ENCODE measurements around the gene GH1.

DNA sequence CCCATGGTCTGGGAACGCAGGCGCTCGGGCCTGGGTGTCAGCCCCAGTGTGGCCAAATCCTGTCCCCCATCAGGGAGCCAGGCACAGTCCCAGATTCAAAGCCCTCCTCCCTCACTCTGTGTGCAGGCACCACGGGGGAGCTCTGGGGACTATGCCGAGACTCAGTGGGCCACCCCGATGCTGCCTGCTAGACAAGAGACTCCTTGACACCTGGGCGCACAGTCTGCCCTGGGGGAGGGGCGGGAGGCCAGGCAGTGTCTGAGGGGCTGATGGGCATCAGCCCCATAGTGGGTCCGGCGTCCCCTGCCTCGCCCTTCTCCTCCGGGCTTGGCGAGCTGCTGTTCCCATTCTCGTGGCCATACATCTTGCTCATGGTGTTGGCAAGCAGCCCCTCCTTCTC is 21.9 kb upstream of the GH1 start:
- TF ChIP-seq, protein P1, sequence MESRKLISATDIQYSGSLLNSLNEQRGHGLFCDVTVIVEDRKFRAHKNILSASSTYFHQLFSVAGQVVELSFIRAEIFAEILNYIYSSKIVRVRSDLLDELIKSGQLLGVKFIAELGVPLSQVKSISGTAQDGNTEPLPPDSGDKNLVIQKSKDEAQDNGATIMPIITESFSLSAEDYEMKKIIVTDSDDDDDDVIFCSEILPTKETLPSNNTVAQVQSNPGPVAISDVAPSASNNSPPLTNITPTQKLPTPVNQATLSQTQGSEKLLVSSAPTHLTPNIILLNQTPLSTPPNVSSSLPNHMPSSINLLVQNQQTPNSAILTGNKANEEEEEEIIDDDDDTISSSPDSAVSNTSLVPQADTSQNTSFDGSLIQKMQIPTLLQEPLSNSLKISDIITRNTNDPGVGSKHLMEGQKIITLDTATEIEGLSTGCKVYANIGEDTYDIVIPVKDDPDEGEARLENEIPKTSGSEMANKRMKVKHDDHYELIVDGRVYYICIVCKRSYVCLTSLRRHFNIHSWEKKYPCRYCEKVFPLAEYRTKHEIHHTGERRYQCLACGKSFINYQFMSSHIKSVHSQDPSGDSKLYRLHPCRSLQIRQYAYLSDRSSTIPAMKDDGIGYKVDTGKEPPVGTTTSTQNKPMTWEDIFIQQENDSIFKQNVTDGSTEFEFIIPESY (IDR thresholded peaks at IDR 0.05), result no peak
- TF ChIP-seq, protein P2, sequence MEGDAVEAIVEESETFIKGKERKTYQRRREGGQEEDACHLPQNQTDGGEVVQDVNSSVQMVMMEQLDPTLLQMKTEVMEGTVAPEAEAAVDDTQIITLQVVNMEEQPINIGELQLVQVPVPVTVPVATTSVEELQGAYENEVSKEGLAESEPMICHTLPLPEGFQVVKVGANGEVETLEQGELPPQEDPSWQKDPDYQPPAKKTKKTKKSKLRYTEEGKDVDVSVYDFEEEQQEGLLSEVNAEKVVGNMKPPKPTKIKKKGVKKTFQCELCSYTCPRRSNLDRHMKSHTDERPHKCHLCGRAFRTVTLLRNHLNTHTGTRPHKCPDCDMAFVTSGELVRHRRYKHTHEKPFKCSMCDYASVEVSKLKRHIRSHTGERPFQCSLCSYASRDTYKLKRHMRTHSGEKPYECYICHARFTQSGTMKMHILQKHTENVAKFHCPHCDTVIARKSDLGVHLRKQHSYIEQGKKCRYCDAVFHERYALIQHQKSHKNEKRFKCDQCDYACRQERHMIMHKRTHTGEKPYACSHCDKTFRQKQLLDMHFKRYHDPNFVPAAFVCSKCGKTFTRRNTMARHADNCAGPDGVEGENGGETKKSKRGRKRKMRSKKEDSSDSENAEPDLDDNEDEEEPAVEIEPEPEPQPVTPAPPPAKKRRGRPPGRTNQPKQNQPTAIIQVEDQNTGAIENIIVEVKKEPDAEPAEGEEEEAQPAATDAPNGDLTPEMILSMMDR (IDR thresholded peaks at IDR 0.05; ENCODE audit: low read depth, low read length, missing input control), result no peak
- TF ChIP-seq, protein P3, sequence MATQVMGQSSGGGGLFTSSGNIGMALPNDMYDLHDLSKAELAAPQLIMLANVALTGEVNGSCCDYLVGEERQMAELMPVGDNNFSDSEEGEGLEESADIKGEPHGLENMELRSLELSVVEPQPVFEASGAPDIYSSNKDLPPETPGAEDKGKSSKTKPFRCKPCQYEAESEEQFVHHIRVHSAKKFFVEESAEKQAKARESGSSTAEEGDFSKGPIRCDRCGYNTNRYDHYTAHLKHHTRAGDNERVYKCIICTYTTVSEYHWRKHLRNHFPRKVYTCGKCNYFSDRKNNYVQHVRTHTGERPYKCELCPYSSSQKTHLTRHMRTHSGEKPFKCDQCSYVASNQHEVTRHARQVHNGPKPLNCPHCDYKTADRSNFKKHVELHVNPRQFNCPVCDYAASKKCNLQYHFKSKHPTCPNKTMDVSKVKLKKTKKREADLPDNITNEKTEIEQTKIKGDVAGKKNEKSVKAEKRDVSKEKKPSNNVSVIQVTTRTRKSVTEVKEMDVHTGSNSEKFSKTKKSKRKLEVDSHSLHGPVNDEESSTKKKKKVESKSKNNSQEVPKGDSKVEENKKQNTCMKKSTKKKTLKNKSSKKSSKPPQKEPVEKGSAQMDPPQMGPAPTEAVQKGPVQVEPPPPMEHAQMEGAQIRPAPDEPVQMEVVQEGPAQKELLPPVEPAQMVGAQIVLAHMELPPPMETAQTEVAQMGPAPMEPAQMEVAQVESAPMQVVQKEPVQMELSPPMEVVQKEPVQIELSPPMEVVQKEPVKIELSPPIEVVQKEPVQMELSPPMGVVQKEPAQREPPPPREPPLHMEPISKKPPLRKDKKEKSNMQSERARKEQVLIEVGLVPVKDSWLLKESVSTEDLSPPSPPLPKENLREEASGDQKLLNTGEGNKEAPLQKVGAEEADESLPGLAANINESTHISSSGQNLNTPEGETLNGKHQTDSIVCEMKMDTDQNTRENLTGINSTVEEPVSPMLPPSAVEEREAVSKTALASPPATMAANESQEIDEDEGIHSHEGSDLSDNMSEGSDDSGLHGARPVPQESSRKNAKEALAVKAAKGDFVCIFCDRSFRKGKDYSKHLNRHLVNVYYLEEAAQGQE (IDR thresholded peaks at IDR 0.05), result no peak
- TF ChIP-seq RAD21 (IDR thresholded peaks at IDR 0.05) (no peak), TAF1 (conservative IDR thresholded peaks at IDR 0.05) (no peak)
- TF ChIP-seq, protein P4, sequence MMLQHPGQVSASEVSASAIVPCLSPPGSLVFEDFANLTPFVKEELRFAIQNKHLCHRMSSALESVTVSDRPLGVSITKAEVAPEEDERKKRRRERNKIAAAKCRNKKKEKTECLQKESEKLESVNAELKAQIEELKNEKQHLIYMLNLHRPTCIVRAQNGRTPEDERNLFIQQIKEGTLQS (IDR thresholded peaks at IDR 0.05), result no peak
